Nephron (organoid): ENCODE measurements around the gene TPD52L2.
A peak's percentile ranks its signal among the peaks of the same experiment; 100 is the strongest.
"Not testable (repeated sequence)": the region's sequence is repeated elsewhere in the genome, so short reads cannot be mapped to it uniquely, and the experiment has no call there.

Source experiments
- H3K27ac Mint-ChIP-seq, 3 experiments: 2 replicates each; pipeline ENCODE4 v1.8.0; 2020; ENCODE audit warnings: mixed read lengths in 3 of 3, mild to moderate bottlenecking in 2 of 3, moderate library complexity in 1 of 3
- H3K27me3 Mint-ChIP-seq: 2 replicates; pipeline ENCODE4 v1.8.0; 2021; ENCODE audit warnings: low read depth, mild to moderate bottlenecking, moderate library complexity, mixed read lengths
- H3K36me3 Mint-ChIP-seq: 2 replicates; pipeline ENCODE4 v1.8.0; 2020; ENCODE audit warnings: low read depth, mixed read lengths
- H3K4me1 Mint-ChIP-seq: 2 replicates; pipeline ENCODE4 v1.8.0; 2020; ENCODE audit warnings: mixed read lengths
- H3K4me3 Mint-ChIP-seq, 3 experiments: 2 replicates each; pipeline ENCODE4 v1.8.0; 2020; ENCODE audit warnings: mild to moderate bottlenecking in 3 of 3, mixed read lengths in 3 of 3, moderate library complexity in 2 of 3
- H3K9me3 Mint-ChIP-seq: 2 replicates; pipeline ENCODE4 v1.8.0; 2020; ENCODE audit warnings: mixed read lengths
- TF ChIP-seq, protein P1 (sequence below), 3 experiments: fragments of 200-600 bp; sonication (generic); IDR thresholded peaks; one replicate each; pipeline ENCODE4 v1.5.0; 2021; ENCODE audit warnings: antibody characterized with exemption in 3 of 3; ENCODE audit not compliant: unreplicated experiment in 3 of 3

Gene TPD52L2

GRCh38 chr20:63868264-63868663, 3.2 kb downstream of the TPD52L2 start:
- TF ChIP-seq, protein P1, sequence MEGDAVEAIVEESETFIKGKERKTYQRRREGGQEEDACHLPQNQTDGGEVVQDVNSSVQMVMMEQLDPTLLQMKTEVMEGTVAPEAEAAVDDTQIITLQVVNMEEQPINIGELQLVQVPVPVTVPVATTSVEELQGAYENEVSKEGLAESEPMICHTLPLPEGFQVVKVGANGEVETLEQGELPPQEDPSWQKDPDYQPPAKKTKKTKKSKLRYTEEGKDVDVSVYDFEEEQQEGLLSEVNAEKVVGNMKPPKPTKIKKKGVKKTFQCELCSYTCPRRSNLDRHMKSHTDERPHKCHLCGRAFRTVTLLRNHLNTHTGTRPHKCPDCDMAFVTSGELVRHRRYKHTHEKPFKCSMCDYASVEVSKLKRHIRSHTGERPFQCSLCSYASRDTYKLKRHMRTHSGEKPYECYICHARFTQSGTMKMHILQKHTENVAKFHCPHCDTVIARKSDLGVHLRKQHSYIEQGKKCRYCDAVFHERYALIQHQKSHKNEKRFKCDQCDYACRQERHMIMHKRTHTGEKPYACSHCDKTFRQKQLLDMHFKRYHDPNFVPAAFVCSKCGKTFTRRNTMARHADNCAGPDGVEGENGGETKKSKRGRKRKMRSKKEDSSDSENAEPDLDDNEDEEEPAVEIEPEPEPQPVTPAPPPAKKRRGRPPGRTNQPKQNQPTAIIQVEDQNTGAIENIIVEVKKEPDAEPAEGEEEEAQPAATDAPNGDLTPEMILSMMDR (IDR thresholded peaks at IDR 0.05; ENCODE audit: unreplicated experiment in 3 of 3) = no peak
- Mint-ChIP-seq H3K4me1 (peaks cover 23% of the 10 kb centered on the region), H3K27me3 (no peaks in the 10 kb centered on the region), H3K4me3 (peak overlapping the region; percentile 48 to 79 (median 72)), H3K36me3 (peaks cover 24% of the 10 kb centered on the region), H3K27ac (no peak overlapping the region), H3K9me3 (no peaks in the 10 kb centered on the region)

DNA sequence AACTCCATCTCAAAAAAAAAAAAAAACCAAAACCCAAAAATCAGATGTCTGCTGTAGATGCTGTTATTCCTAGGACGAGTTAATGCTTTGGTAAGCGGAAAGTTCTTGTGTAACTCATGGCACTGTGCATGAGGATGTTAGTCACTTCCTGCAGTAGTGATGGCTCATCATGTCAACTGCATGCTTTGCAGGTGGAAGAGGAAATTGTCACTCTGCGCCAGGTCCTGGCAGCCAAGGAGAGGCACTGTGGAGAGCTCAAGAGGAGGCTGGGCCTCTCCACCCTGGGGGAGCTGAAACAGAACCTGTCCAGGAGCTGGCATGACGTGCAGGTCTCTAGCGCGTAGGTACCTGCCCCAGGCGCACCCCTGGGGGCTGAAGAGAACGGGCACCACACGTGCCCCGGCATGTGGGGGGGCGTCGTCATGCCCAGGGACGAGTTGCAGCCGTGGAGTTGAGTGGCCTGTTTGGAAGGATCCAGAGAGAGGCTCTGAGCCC, 8.5 kb downstream of the TPD52L2 start:
- H3K36me3 Mint-ChIP-seq = peaks cover 46% of the 10 kb centered on the region
- peaks cover 17% of the 10 kb centered on the region for H3K4me1 Mint-ChIP-seq
- H3K27ac Mint-ChIP-seq = no peak overlapping the region
- no peak overlapping the region for H3K4me3 Mint-ChIP-seq
- TF ChIP-seq, protein P1 (IDR thresholded peaks at IDR 0.05; ENCODE audit: unreplicated experiment in 3 of 3) = no peak
- H3K27me3 Mint-ChIP-seq = no peaks in the 10 kb centered on the region
- no peaks in the 10 kb centered on the region for H3K9me3 Mint-ChIP-seq

DNA sequence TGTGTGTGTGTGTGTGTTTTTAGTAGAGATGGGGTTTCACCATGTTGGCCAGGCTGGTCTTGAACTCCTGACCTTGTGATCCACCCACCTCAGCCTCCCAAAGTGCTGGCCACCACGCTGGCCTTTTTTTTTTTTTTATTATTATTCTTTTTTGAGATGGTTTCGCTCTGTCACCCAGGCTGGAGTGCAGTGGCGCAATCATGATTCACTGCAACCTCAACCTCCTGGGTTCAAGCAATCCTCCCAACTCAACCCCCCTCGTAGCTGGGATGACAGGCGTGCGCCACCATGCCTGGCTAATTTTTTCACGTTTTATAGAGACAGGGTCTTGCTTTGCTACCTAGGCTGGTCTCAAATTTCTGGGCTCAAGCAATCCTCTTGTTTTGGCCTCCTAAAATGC, 9.2 kb downstream of the TPD52L2 start:
- H3K27ac Mint-ChIP-seq, H3K9me3 Mint-ChIP-seq, H3K27me3 Mint-ChIP-seq, H3K4me3 Mint-ChIP-seq: not testable (repeated sequence)
- H3K36me3 Mint-ChIP-seq = peaks cover 43% of the 10 kb centered on the region
- peaks cover 17% of the 10 kb centered on the region for H3K4me1 Mint-ChIP-seq

GRCh38 chr20:63876489-63877036, 11.5 kb downstream of the TPD52L2 start:
- Mint-ChIP-seq H3K36me3 (peaks cover 37% of the 10 kb centered on the region), H3K9me3 (no peaks in the 10 kb centered on the region), H3K27ac (peak overlapping the region; percentile 18 to 68 (median 38)), H3K4me3 (peak overlapping the region in 1 of 3 experiments; percentile 37), H3K27me3 (no peaks in the 10 kb centered on the region), H3K4me1 (peaks cover 17% of the 10 kb centered on the region)
- TF ChIP-seq, protein P1 (IDR thresholded peaks at IDR 0.05; ENCODE audit: unreplicated experiment in 3 of 3) = no peak

- Mint-ChIP-seq H3K27me3 (no peaks in the 10 kb centered on the region), H3K27ac (peak overlapping the region in 2 of 3 experiments; percentile 38 to 48), H3K9me3 (no peaks in the 10 kb centered on the region), H3K4me3 (peak overlapping the region in 1 of 3 experiments; percentile 31), H3K4me1 (peaks cover 17% of the 10 kb centered on the region), H3K36me3 (peaks cover 37% of the 10 kb centered on the region)
- TF ChIP-seq, protein P1 (IDR thresholded peaks at IDR 0.05; ENCODE audit: unreplicated experiment in 3 of 3) = no peak
Measured at GRCh38 chr20:63877755-63878470, 12.8 kb downstream of the TPD52L2 start.

DNA sequence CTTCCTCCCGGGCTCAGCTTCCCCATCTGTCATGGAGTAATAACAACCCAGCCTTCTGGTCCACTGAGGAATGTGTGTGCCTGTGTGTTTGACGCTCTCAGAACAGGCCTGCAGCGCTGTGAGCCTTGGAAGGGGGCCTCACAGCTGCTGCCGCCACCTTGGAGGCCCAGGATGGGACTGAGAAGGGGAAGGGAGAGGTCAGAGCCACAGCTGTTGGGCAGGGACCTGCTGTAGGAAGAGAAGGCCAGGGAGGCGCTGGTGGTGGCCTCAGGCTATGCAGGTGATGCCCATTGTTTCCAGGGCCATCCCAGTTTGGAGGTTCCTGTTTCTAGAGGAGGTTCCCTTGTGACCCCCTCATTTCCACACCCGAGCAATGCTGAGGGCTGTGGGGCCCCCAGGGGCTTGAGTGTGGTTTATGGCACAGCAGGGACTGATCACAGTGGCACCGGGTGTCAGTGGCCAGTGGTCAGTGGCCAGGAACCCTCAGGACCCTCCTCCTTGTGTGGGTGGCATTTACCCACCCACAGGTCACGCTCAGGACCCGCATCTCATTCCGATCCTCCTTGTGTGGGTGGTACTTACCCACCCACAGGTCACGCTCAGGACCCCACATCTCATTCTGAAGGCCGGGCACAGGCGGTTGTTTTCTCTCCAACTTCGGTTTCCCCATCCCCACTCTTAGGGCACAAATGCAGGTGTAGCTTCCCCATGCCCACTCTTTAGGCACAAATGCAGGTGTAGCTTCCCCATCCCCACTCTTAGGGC, 14.0 kb downstream of the TPD52L2 start:
- H3K4me3 Mint-ChIP-seq = no peak overlapping the region
- TF ChIP-seq, protein P1 (IDR thresholded peaks at IDR 0.05; ENCODE audit: unreplicated experiment in 3 of 3) = no peak
- no peak overlapping the region for H3K27ac Mint-ChIP-seq
- H3K27me3 Mint-ChIP-seq = no peaks in the 10 kb centered on the region
- H3K9me3 Mint-ChIP-seq = no peaks in the 10 kb centered on the region
- H3K4me1 Mint-ChIP-seq = peaks cover 17% of the 10 kb centered on the region
- peaks cover 35% of the 10 kb centered on the region for H3K36me3 Mint-ChIP-seq

- H3K4me1 Mint-ChIP-seq = peaks cover 13% of the 10 kb centered on the region
- H3K9me3 Mint-ChIP-seq = not testable (repeated sequence)
- H3K36me3 Mint-ChIP-seq = peaks cover 25% of the 10 kb centered on the region
Measured at GRCh38 chr20:63880901-63881300, 15.8 kb downstream of the TPD52L2 start.

More at GRCh38 chr20:63880901-63881300, 15.8 kb downstream of the TPD52L2 start:
- not testable (repeated sequence) for H3K4me3 Mint-ChIP-seq, H3K27ac Mint-ChIP-seq, H3K27me3 Mint-ChIP-seq
